H1 (cell line): ENCODE data around the gene B3GLCT. TPM values are rescaled to one million over a fixed set of nuclear protein-coding genes. Genes with fewer than 3 reads are reported as not detected.

Experiments used
- CTCF ChIA-PET: fragments of 300-600 bp; sonication (Branson Sonifier 250); formaldehyde crosslinking; loops from one replicate; lab custom pipeline; 2021; ENCODE audit not compliant: partially characterized antibody; lab: Charles Lee
- POLR2A ChIA-PET: fragments of 300-600 bp; sonication (Branson Sonifier 250); formaldehyde crosslinking; loops from one replicate; lab custom pipeline; 2021; ENCODE audit warnings: inconsistent platforms; ENCODE audit not compliant: partially characterized antibody; lab: Charles Lee
- DNase-seq, 2 experiments: peaks; one replicate each; pipeline versions ENCODE4 v3.0.0 to v3.0.0-alpha.2; 2010 to 2022; ENCODE audit warnings: low spot score in 2 of 2, low read depth in 1 of 2, mixed read lengths in 1 of 2
- FAIRE-seq: peaks from 2 replicates; lab custom pipeline; 2011; peaks lifted over from hg19 to GRCh38; lab: Jason Lieb, UNC
- H2AFZ ChIP-seq: 2 replicates; pipeline ENCODE4 v1.8.1; 2012; ENCODE audit warnings: low read length, inconsistent platforms
- H2AK5ac ChIP-seq: 2 replicates; pipeline ENCODE4 v1.6.1; 2013; ENCODE audit warnings: low read depth, low read length
- H2BK120ac ChIP-seq: replicated peaks from 2 replicates; pipeline ENCODE3; 2013; ENCODE audit warnings: low read depth, low read length, inconsistent platforms
- H2BK12ac ChIP-seq: 2 replicates; pipeline ENCODE4 v1.6.1; 2013; ENCODE audit warnings: low read depth, low read length
- H2BK15ac ChIP-seq: 2 replicates; pipeline ENCODE4 v1.6.1; 2013; ENCODE audit warnings: low read length
- H2BK20ac ChIP-seq: 2 replicates; pipeline ENCODE4 v1.6.1; 2013; ENCODE audit warnings: low read length
- H2BK5ac ChIP-seq: 2 replicates; pipeline ENCODE4 v1.6.1; 2013; ENCODE audit warnings: low read depth, low read length
- H3K14ac ChIP-seq: 2 replicates; pipeline ENCODE4 v1.6.1; 2013; ENCODE audit warnings: inconsistent platforms; ENCODE audit not compliant: insufficient read length
- H3K18ac ChIP-seq: 2 replicates; pipeline ENCODE4 v1.6.1; 2013; ENCODE audit warnings: low read length; ENCODE audit errors: extremely low read depth
- H3K23ac ChIP-seq: 2 replicates; pipeline ENCODE4 v1.6.1; 2013; ENCODE audit warnings: inconsistent platforms; ENCODE audit not compliant: insufficient read length
- H3K23me2 ChIP-seq: 2 replicates; pipeline ENCODE4 v1.6.1; 2013; ENCODE audit warnings: low read depth, low read length
- H3K27ac ChIP-seq: 2 replicates; pipeline ENCODE4 v1.6.1; 2011; ENCODE audit warnings: low read depth, low read length, inconsistent platforms
- H3K27me3 ChIP-seq, 4 experiments: replicated peaks in 1 of 4; 1 replicate in 1 of 4; 2 replicates in 3 of 4; pipeline versions ENCODE4 v1.6.1 to v1.8.1; 2011 to 2013; ENCODE audit warnings: low read length in 3 of 4, mild to moderate bottlenecking in 3 of 4, inconsistent platforms in 2 of 4, mixed read lengths in 2 of 4, moderate library complexity in 1 of 4; ENCODE audit not compliant: control insufficient read depth in 3 of 4, insufficient read depth in 3 of 4; ENCODE audit errors: extremely low read depth in 1 of 4
- H3K36me3 ChIP-seq, 4 experiments: 2 replicates each; pipeline versions ENCODE4 v1.6.1 to v1.8.1; 2011 to 2013; ENCODE audit warnings: mild to moderate bottlenecking in 4 of 4, low read length in 3 of 4, moderate library complexity in 2 of 4, control low read depth in 1 of 4, inconsistent platforms in 1 of 4; ENCODE audit not compliant: insufficient read depth in 4 of 4, control insufficient read depth in 2 of 4
- H3K4ac ChIP-seq: replicated peaks from 2 replicates; pipeline ENCODE3; 2013; ENCODE audit warnings: low read length, low read depth, mixed read lengths, inconsistent platforms; ENCODE audit not compliant: insufficient read length
- H3K4me1 ChIP-seq, 4 experiments: replicated peaks in 1 of 4; 1 replicate in 1 of 4; 2 replicates in 3 of 4; pipeline versions ENCODE4 v1.6.1 to v1.8.1; 2011 to 2013; ENCODE audit warnings: low read length in 3 of 4, inconsistent platforms in 2 of 4, mixed read lengths in 1 of 4; ENCODE audit not compliant: insufficient read depth in 4 of 4, control insufficient read depth in 3 of 4
- H3K4me2 ChIP-seq, 2 experiments: 2 replicates each; pipeline versions ENCODE4 v1.6.1 to v1.8.1; 2011 to 2013; ENCODE audit warnings: low read depth in 2 of 2, low read length in 2 of 2, control low read depth in 1 of 2, inconsistent platforms in 1 of 2, mild to moderate bottlenecking in 1 of 2; ENCODE audit not compliant: insufficient read depth in 1 of 2
- H3K4me3 ChIP-seq, 4 experiments: fragments of 200-600, 300-600 bp in 1 of 4; sonication (generic), shearing (Covaris generic), sonication (Bioruptor Twin) in 1 of 4; 2 replicates each; pipeline versions ENCODE4 v1.5.1 to v1.8.1; 2011 to 2016; ENCODE audit warnings: low read length in 4 of 4, low read depth in 3 of 4, control low read depth in 2 of 4, inconsistent platforms in 2 of 4, mild to moderate bottlenecking in 2 of 4, mixed read lengths in 1 of 4, moderate library complexity in 1 of 4; ENCODE audit not compliant: insufficient read depth in 2 of 4; ENCODE audit errors: extremely low read depth in 1 of 4
- H3K56ac ChIP-seq: replicated peaks from 2 replicates; pipeline ENCODE3; 2013; ENCODE audit warnings: low read depth, mild to moderate bottlenecking, mixed read lengths, low read length, inconsistent platforms; ENCODE audit not compliant: insufficient read length
- H3K79me1 ChIP-seq: 2 replicates; pipeline ENCODE4 v1.6.1; 2013; ENCODE audit warnings: low read depth, low read length, control low read depth
- H3K79me2 ChIP-seq, 2 experiments: 2 replicates each; pipeline versions ENCODE4 v1.6.1 to v1.8.1; 2012 to 2013; ENCODE audit warnings: low read length in 2 of 2, mild to moderate bottlenecking in 2 of 2, inconsistent platforms in 1 of 2; ENCODE audit not compliant: insufficient read depth in 2 of 2, control insufficient read depth in 1 of 2
- H3K9ac ChIP-seq, 4 experiments: replicated peaks in 1 of 4; 1 replicate in 1 of 4; 2 replicates in 3 of 4; pipeline versions ENCODE4 v1.6.1 to v1.8.1; 2011 to 2013; ENCODE audit warnings: low read depth in 3 of 4, low read length in 3 of 4, control low read depth in 2 of 4, mild to moderate bottlenecking in 2 of 4, moderate library complexity in 2 of 4, inconsistent platforms in 1 of 4; ENCODE audit errors: extremely low read depth in 1 of 4
- H3K9me3 ChIP-seq, 2 experiments: 2 replicates each; pipeline versions ENCODE4 v1.6.1 to v1.8.1; 2012 to 2013; ENCODE audit warnings: mild to moderate bottlenecking in 2 of 2, moderate library complexity in 2 of 2, control low read depth in 1 of 2, inconsistent platforms in 1 of 2, low read depth in 1 of 2, low read length in 1 of 2, mixed read lengths in 1 of 2; ENCODE audit not compliant: insufficient read depth in 2 of 2
- H4K20me1 ChIP-seq, 2 experiments: replicated peaks in 1 of 2; 2 replicates each; pipeline versions ENCODE3 to v1.8.1; 2011 to 2013; ENCODE audit warnings: inconsistent platforms in 2 of 2, low read length in 2 of 2, mild to moderate bottlenecking in 1 of 2; ENCODE audit not compliant: insufficient read depth in 2 of 2, control insufficient read depth in 1 of 2
- H4K5ac ChIP-seq: 2 replicates; pipeline ENCODE4 v1.6.1; 2013; ENCODE audit warnings: low read length, low read depth, mixed read lengths, inconsistent platforms; ENCODE audit not compliant: insufficient read length
- H4K8ac ChIP-seq: 2 replicates; pipeline ENCODE4 v1.8.0; 2013; ENCODE audit warnings: mild to moderate bottlenecking, moderate library complexity, low read length, inconsistent platforms; ENCODE audit not compliant: insufficient read depth; ENCODE audit errors: extremely low read depth
- H4K91ac ChIP-seq: replicated peaks from 2 replicates; pipeline ENCODE3; 2013; ENCODE audit warnings: low read length, mixed read lengths, inconsistent platforms; ENCODE audit not compliant: insufficient read length
- EGR1 ChIP-seq: IDR thresholded peaks from 2 replicates; pipeline ENCODE4 v1.6.1; 2011; ENCODE audit warnings: low read depth, low read length, borderline replicate concordance
- EP300 ChIP-seq, 2 experiments: IDR thresholded peaks; 1 replicate in 1 of 2; 2 replicates in 1 of 2; pipeline ENCODE4 v1.6.1; 2011 to 2012; ENCODE audit warnings: low read depth in 2 of 2, low read length in 2 of 2, mild to moderate bottlenecking in 2 of 2, borderline replicate concordance in 1 of 2, inconsistent platforms in 1 of 2, moderate library complexity in 1 of 2
- FOSL1 ChIP-seq: IDR thresholded peaks from 2 replicates; pipeline ENCODE4 v1.6.1; 2011; ENCODE audit warnings: mild to moderate bottlenecking, low read depth, low read length, moderate library complexity; ENCODE audit not compliant: insufficient read depth
- GTF2F1 ChIP-seq: IDR thresholded peaks from 2 replicates; pipeline ENCODE4 v1.6.1; 2012; ENCODE audit warnings: low read depth, low read length, improper control_type of control experiment, borderline replicate concordance
- HDAC6 ChIP-seq: IDR thresholded peaks from one replicate; pipeline ENCODE4 v1.7.1; 2012; ENCODE audit warnings: low read depth, mild to moderate bottlenecking, inconsistent platforms, low read length, moderate library complexity
- KDM4A ChIP-seq: IDR thresholded peaks from one replicate; pipeline ENCODE4 v1.7.1; 2012; ENCODE audit warnings: low read depth, mild to moderate bottlenecking, moderate library complexity, low read length, inconsistent platforms; ENCODE audit not compliant: severe bottlenecking
- POLR2AphosphoS5 ChIP-seq: IDR thresholded peaks from 2 replicates; pipeline ENCODE4 v1.6.1; 2011; ENCODE audit warnings: low read depth, low read length
- ZNF274 ChIP-seq: IDR thresholded peaks from 2 replicates; pipeline ENCODE4 v1.7.0; 2012; ENCODE audit warnings: low read length, borderline replicate concordance; ENCODE audit errors: extremely low read depth
- WGBS, 2 experiments: shearing (Covaris generic) in 1 of 2; methylation state at CpG; one replicate each; pipeline versions ENCODE4 v1.1.6 to v1.1.7; 2013 to 2015; ENCODE audit warnings: low lambda C conversion rate in 2 of 2, mixed read lengths in 2 of 2, inconsistent platforms in 1 of 2, low coverage in 1 of 2, missing lambda C conversion rate in 1 of 2; ENCODE audit not compliant: insufficient replicate concordance in 2 of 2, insufficient coverage in 1 of 2, insufficient read length in 1 of 2; ENCODE audit errors: extremely low coverage in 1 of 2, missing lambda C conversion rate in 1 of 2; 5-methylcytosine and 5-hydroxymethylcytosine counted together
- polyA plus RNA-seq, 7 experiments: library from polyadenylated mRNA; depleted of rRNA in 3 of 7; stranded (reverse) in 5 of 7; unstranded in 2 of 7; fragments of >200 nt in 5 of 7; fragments of 200-250 nt in 2 of 7; gene quantifications; 1 replicate in 5 of 7; 2 replicates in 1 of 7; 4 replicates in 1 of 7; pipeline versions ENCODE4 v1.2.1 to v1.2.3, GENCODE V29; 2011 to 2013; ENCODE audit warnings: missing spikeins in 2 of 7, mixed read lengths in 2 of 7
- total RNA-seq: library from RNA; stranded (reverse); fragmentation: NEBNext Ultra II Directional; extraction: Animal tissue kit (Norgen Biotek cat#: 25700); gene quantifications from 2 replicates; pipeline ENCODE4 v1.2.1, GENCODE V29; 2021
- TF ChIP-seq, protein P1 (sequence below): IDR thresholded peaks from 2 replicates; pipeline ENCODE4 v1.6.1; 2011; ENCODE audit warnings: low read depth, mild to moderate bottlenecking, low read length; ENCODE audit not compliant: insufficient read depth

The B3GLCT gene
- total and polyA plus RNA-seq, 2 of the 8 experiments (the other 6 are each of a cell fraction or from before 2014, with no cell fraction given): 1.5 to 4.1 TPM

GRCh38 chr13:31282741-31283455 is 83.1 kb downstream of the B3GLCT start:
- peaks cover 8 to 12% of the 10 kb centered on the region in 2 experiments; a peak in 3 of 4 replicates for H3K9me3 ChIP-seq
- H2BK5ac ChIP-seq: no peak overlapping the region
- CTCF ChIA-PET: interaction anchor here (0.7 to 1.3 kb wide), 2 partner anchors 126 to 142 kb away, joined by 3 to 5 read pairs; no protein-coding TSS in a partner anchor
- 0 out of 7 replicates have a peak, but pooled peaks cover 0 to 2% (median 0%) of the 10 kb centered on the region in 4 experiments for H3K4me1 ChIP-seq
- H2AK5ac ChIP-seq: no peak overlapping the region
- H4K20me1 ChIP-seq: no peaks in the 10 kb centered on the region
- no peak for DNase-seq
- H3K79me1 ChIP-seq: no peaks in the 10 kb centered on the region
- no peak overlapping the region for H4K8ac ChIP-seq
- POLR2A ChIA-PET: no interaction called here
- H2BK20ac ChIP-seq: no peak overlapping the region
- H3K36me3 ChIP-seq: peaks cover 0 to 3% (median 0%) of the 10 kb centered on the region in 4 experiments; a peak in 1 of 8 replicates
- H4K5ac ChIP-seq: no peak overlapping the region
- no peak overlapping the region for H2BK120ac ChIP-seq
- 92% methylated on average over 3 of the region's 3 CpGs; no CpG with 5 or more reads in 1 of the 2 experiments for WGBS, 2 experiments
- H3K56ac ChIP-seq: no peak overlapping the region
- no peaks in the 10 kb centered on the region for H3K27me3 ChIP-seq
- no peak overlapping the region for H2AFZ ChIP-seq
- TF ChIP-seq POLR2AphosphoS5 (no peak), EP300 (IDR thresholded peaks at IDR 0.05; ENCODE audit: borderline replicate concordance in 1 of 2, low read depth in 2 of 2, low read length in 2 of 2) (no peak), EGR1 (no peak), HDAC6 (no peak), GTF2F1 (no peak), ZNF274 (no peak), FOSL1 (no peak), KDM4A (no peak)
- TF ChIP-seq, protein P1, sequence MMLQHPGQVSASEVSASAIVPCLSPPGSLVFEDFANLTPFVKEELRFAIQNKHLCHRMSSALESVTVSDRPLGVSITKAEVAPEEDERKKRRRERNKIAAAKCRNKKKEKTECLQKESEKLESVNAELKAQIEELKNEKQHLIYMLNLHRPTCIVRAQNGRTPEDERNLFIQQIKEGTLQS: no peak
- H3K4me3 ChIP-seq: no peak overlapping the region
- no peak overlapping the region for H2BK15ac ChIP-seq
- no peak overlapping the region for H3K18ac ChIP-seq
- FAIRE-seq: no peak
- no peaks in the 10 kb centered on the region for H3K79me2 ChIP-seq
- no peak overlapping the region for H3K23ac ChIP-seq
- no peak overlapping the region for H3K27ac ChIP-seq
- no peak overlapping the region for H2BK12ac ChIP-seq
- H3K23me2 ChIP-seq: no peaks in the 10 kb centered on the region
- H3K14ac ChIP-seq: no peak overlapping the region
- H3K4ac ChIP-seq: no peak overlapping the region
- no peak overlapping the region for H4K91ac ChIP-seq
- H3K9ac ChIP-seq: no peak overlapping the region
- no peak overlapping the region for H3K4me2 ChIP-seq
